ENCODE data around the gene FNIP1. TPM values are rescaled to one million over a fixed set of nuclear protein-coding genes. Genes with fewer than 3 reads are reported as not detected.
"Not testable (repeated sequence)": the region's sequence is repeated elsewhere in the genome, so short reads cannot be mapped to it uniquely, and the experiment has no call there.

Gene FNIP1
- total RNA-seq, 1 donor from 2014 or later: 33.8 TPM

- intact Hi-C loops (cut with micrococcal nuclease); ATAC-seq; DNase-seq: not testable (repeated sequence)
Observed at GRCh38 chr5:131717164-131717563, 79.7 kb downstream of the FNIP1 start.

GRCh38 chr5:131716650-131717049 is 80.2 kb downstream of the FNIP1 start:
- DNase-seq (no peak), ATAC-seq (no peak)
- intact Hi-C loops (cut with micrococcal nuclease): no loop called here

GRCh38 chr5:131710391-131710790 is 86.4 kb downstream of the FNIP1 start:
- intact Hi-C loops (cut with micrococcal nuclease): no loop called here
- no peak for ATAC-seq
- DNase-seq: no peak

GRCh38 chr5:131709043-131709442 is 87.8 kb downstream of the FNIP1 start:
- intact Hi-C loops (cut with micrococcal nuclease): no loop called here
- DNase-seq (no peak), ATAC-seq (peak; percentile 35)

- no peak for ATAC-seq
- DNase-seq: no peak
- intact Hi-C loops (cut with micrococcal nuclease): no loop called here
Observed at GRCh38 chr5:131706281-131706680, 90.5 kb downstream of the FNIP1 start.

GRCh38 chr5:131694926-131695325 is 101.9 kb downstream of the FNIP1 start:
- ATAC-seq (no peak), DNase-seq (no peak)
- intact Hi-C loops (cut with micrococcal nuclease): no loop called here

GRCh38 chr5:131693894-131694293 is 102.9 kb downstream of the FNIP1 start:
- intact Hi-C loops (cut with micrococcal nuclease): no loop called here
- ATAC-seq (no peak), DNase-seq (no peak)

- ATAC-seq (no peak), DNase-seq (no peak)
- intact Hi-C loops (cut with micrococcal nuclease): loop anchor here (10.0 kb wide), 1 partner anchor 81 kb away; no protein-coding TSS in a partner anchor
Observed at GRCh38 chr5:131685516-131686171, 111.2 kb downstream of the FNIP1 start.

- intact Hi-C loops (cut with micrococcal nuclease): loop anchor here (10.0 kb wide), 1 partner anchor 80 kb away; no protein-coding TSS in a partner anchor
- ATAC-seq: no peak
- DNase-seq: no peak
Observed at GRCh38 chr5:131684595-131684994, 112.2 kb downstream of the FNIP1 start.

GRCh38 chr5:131684051-131684450 is 112.8 kb downstream of the FNIP1 start:
- no peak for DNase-seq
- intact Hi-C loops (cut with micrococcal nuclease): loop anchor here (10.0 kb wide), 1 partner anchor 79 kb away; no protein-coding TSS in a partner anchor

GRCh38 chr5:131682826-131683225 is 114.0 kb downstream of the FNIP1 start:
- ATAC-seq (no peak), DNase-seq (no peak)
- intact Hi-C loops (cut with micrococcal nuclease): loop anchor here (10.0 kb wide), 1 partner anchor 78 kb away; no protein-coding TSS in a partner anchor

More at GRCh38 chr5:131684051-131684450, 112.8 kb downstream of the FNIP1 start:
- ATAC-seq: no peak

GRCh38 chr5:131682175-131682574 is 114.6 kb downstream of the FNIP1 start:
- intact Hi-C loops (cut with micrococcal nuclease): loop anchor here (10.0 kb wide), 1 partner anchor 77 kb away; no protein-coding TSS in a partner anchor
- ATAC-seq (no peak), DNase-seq (no peak)

GRCh38 chr5:131679911-131680310 is 116.9 kb downstream of the FNIP1 start:
- intact Hi-C loops (cut with micrococcal nuclease): loop anchor here (10.0 kb wide), 1 partner anchor 75 kb away; no protein-coding TSS in a partner anchor
- ATAC-seq (no peak), DNase-seq (no peak)

- DNase-seq; intact Hi-C loops (cut with micrococcal nuclease); ATAC-seq: not testable (repeated sequence)
Observed at GRCh38 chr5:131678273-131678672, 118.5 kb downstream of the FNIP1 start.

- intact Hi-C loops (cut with micrococcal nuclease): no loop called here
Observed at GRCh38 chr5:131677115-131677514, 119.7 kb downstream of the FNIP1 start.

GRCh38 chr5:131672776-131673175 is 124.0 kb downstream of the FNIP1 start:
- DNase-seq (no peak), ATAC-seq (peak; percentile 46)
- intact Hi-C loops (cut with micrococcal nuclease): no loop called here

More at GRCh38 chr5:131677115-131677514, 119.7 kb downstream of the FNIP1 start:
- no peak for DNase-seq
- ATAC-seq: no peak

- peak; percentile 94 for ATAC-seq
- DNase-seq: no peak
- intact Hi-C loops (cut with micrococcal nuclease): no loop called here
Observed at GRCh38 chr5:131671994-131672655, 124.7 kb downstream of the FNIP1 start.

GRCh38 chr5:131671409-131671808 is 125.4 kb downstream of the FNIP1 start:
- intact Hi-C loops (cut with micrococcal nuclease): no loop called here
- ATAC-seq (peak; percentile 35), DNase-seq (no peak)

- intact Hi-C loops (cut with micrococcal nuclease): no loop called here
Observed at GRCh38 chr5:131664929-131665328, 131.9 kb downstream of the FNIP1 start.

GRCh38 chr5:131661933-131662332 is 134.9 kb downstream of the FNIP1 start:
- intact Hi-C loops (cut with micrococcal nuclease): no loop called here
- DNase-seq: no peak
- ATAC-seq: no peak

More at GRCh38 chr5:131664929-131665328, 131.9 kb downstream of the FNIP1 start:
- ATAC-seq (no peak), DNase-seq (no peak)
